HUES6 (cell line): Measurements from ENCODE around the gene PPDPF.

Source experiments
- H3K27ac ChIP-seq: 2 replicates; pipeline ENCODE4 v1.7.0; 2013; ENCODE audit warnings: low read depth, mild to moderate bottlenecking, low read length, inconsistent platforms
- H3K27me3 ChIP-seq: 2 replicates; pipeline ENCODE4 v1.6.1; 2013; ENCODE audit warnings: low read length; ENCODE audit not compliant: control insufficient read depth, insufficient read depth
- H3K36me3 ChIP-seq: 2 replicates; pipeline ENCODE4 v1.6.1; 2013; ENCODE audit warnings: low read length; ENCODE audit not compliant: control insufficient read depth, insufficient read depth
- H3K4me1 ChIP-seq: 2 replicates; pipeline ENCODE4 v1.6.1; 2013; ENCODE audit warnings: low read length; ENCODE audit not compliant: control insufficient read depth, insufficient read depth
- H3K4me3 ChIP-seq: 2 replicates; pipeline ENCODE4 v1.5.1; 2013; ENCODE audit warnings: low read depth, low read length
- H3K9ac ChIP-seq: one replicate; pipeline ENCODE4 v1.6.1; 2013; ENCODE audit warnings: mild to moderate bottlenecking, low read length
- H3K9me3 ChIP-seq: 2 replicates; pipeline ENCODE4 v1.6.1; 2013; ENCODE audit warnings: low read depth, low read length; ENCODE audit not compliant: control insufficient read depth, insufficient read depth

PPDPF gene

DNA sequence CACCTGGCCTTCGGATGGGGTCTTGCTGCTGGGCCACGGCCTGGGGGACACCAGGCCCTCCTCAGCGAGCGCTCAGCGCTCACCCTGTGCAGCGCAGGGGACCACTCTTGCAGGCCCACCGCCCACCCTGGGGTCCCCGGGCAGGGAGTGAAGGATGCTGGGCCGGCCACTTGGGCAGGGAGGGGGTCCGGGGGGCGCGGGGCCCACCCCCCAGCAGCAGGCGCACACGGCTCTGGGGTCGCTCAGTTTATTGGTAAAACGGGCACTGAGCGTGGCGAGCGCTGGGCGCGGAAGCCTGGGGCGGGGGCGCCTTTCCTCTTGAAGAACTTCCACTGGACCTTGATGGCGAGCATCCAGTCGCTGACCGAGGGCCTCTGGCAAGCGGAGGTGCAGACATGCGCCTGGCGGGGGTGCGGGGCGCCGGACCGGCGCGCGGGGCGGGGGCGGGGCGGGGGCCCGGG, 32.8 kb upstream of the PPDPF start:
- Histone ChIP-seq H3K9ac (no peak overlapping the region), H3K27ac (no peak overlapping the region), H3K9me3 (no peaks in the 10 kb centered on the region; the same call in 1 of the 2 replicates), H3K4me3 (peak overlapping the region; percentile 46; the same call in 1 of the 2 replicates), H3K4me1 (peaks cover 6% of the 10 kb centered on the region), H3K27me3 (peaks cover 60% of the 10 kb centered on the region), H3K36me3 (no peaks in the 10 kb centered on the region; the same call in 1 of the 2 replicates)

- Histone ChIP-seq H3K9ac (no peak overlapping the region), H3K9me3 (no peaks in the 10 kb centered on the region; the same call in 1 of the 2 replicates), H3K4me1 (peaks cover 6% of the 10 kb centered on the region), H3K27ac (no peak overlapping the region), H3K27me3 (peaks cover 65% of the 10 kb centered on the region), H3K4me3 (peak overlapping the region; percentile 46), H3K36me3 (no peaks in the 10 kb centered on the region; the same call in 1 of the 2 replicates)
Observed at GRCh38 chr20:63488315-63489251, 32.0 kb upstream of the PPDPF start.

- Histone ChIP-seq H3K9me3 (no peaks in the 10 kb centered on the region; the same call in 1 of the 2 replicates), H3K4me1 (peaks cover 6% of the 10 kb centered on the region), H3K27ac (no peak overlapping the region), H3K9ac (no peak overlapping the region), H3K36me3 (no peaks in the 10 kb centered on the region; the same call in 1 of the 2 replicates), H3K27me3 (peaks cover 69% of the 10 kb centered on the region), H3K4me3 (no peak overlapping the region)
Observed at GRCh38 chr20:63490416-63490815, 30.1 kb upstream of the PPDPF start.

DNA sequence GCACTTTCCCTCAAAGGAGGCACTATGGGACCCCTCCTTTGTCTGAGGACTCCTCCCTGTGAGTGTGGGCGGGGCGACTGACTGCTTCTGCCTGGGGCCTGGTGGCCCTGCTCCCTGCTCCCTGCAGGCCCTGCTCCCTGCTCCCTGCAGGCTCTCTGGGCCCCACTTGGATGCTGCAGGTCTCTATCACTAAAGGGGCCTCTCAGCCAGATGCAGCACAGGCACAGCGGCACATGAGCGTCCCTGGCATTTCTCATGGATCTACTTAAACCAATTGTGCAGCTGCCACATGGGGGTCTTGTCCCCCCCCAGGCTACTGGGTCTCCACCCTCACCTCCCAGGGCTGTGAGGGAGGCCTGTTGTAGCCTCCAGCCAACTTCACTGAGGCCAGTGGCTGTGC, 29.5 kb upstream of the PPDPF start:
- H3K9ac ChIP-seq, result no peak overlapping the region
- H3K27ac ChIP-seq, result no peak overlapping the region
- peaks cover 6% of the 10 kb centered on the region for H3K4me1 ChIP-seq
- H3K9me3 ChIP-seq, result no peaks in the 10 kb centered on the region; the same call in 1 of the 2 replicates
- no peaks in the 10 kb centered on the region; the same call in 1 of the 2 replicates for H3K36me3 ChIP-seq
- no peak overlapping the region for H3K4me3 ChIP-seq
- H3K27me3 ChIP-seq, result peaks cover 71% of the 10 kb centered on the region

GRCh38 chr20:63491635-63492230, 28.8 kb upstream of the PPDPF start:
- Histone ChIP-seq H3K36me3 (no peaks in the 10 kb centered on the region; the same call in 1 of the 2 replicates), H3K9me3 (no peaks in the 10 kb centered on the region), H3K9ac (no peak overlapping the region), H3K4me3 (no peak overlapping the region), H3K27ac (no peak overlapping the region), H3K4me1 (peaks cover 12% of the 10 kb centered on the region), H3K27me3 (peaks cover 74% of the 10 kb centered on the region)

DNA sequence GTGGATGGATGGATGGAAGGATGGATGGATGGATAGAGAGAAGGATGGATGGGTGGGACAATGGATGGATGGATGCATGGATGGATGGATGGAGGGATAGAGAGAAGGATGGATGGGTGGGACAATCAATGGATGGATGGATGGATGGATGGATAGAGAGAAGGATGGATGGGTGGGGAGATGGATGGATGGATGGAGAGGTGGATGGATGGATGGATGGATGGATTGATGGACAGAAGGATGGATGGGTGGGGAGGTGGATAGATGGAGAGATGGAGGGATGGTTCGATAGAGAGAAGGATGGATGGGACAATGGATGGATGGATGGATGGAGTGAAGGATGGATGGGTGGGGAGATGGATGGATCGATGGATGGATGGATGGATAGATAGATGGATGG, 28.0 kb upstream of the PPDPF start:
- Histone ChIP-seq H3K27me3 (peaks cover 76% of the 10 kb centered on the region), H3K27ac (no peak overlapping the region), H3K9me3 (no peaks in the 10 kb centered on the region), H3K4me3 (no peak overlapping the region), H3K9ac (no peak overlapping the region), H3K4me1 (peaks cover 17% of the 10 kb centered on the region), H3K36me3 (no peaks in the 10 kb centered on the region; the same call in 1 of the 2 replicates)

DNA sequence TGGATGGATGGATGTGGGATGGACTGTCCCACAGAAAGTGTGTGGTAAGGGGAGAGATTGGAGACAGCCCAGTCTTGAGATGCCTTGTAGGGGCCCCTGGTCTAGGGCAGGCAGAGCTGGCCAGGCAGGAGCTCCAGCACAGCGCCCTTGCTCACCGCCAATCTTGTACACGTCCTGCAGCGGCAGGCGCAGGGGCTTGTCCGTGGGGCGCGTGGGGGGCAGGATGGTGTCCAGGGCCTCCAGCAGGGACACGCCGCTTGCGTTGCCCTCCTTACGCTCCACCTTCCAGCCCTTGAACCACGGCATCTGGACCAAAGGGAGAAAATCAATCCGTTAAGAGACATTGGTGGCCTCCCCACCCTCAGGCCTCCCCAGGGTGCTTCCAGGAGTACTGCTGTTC, 27.6 kb upstream of the PPDPF start:
- no peaks in the 10 kb centered on the region; the same call in 1 of the 2 replicates for H3K36me3 ChIP-seq
- H3K4me3 ChIP-seq, result no peak overlapping the region
- no peaks in the 10 kb centered on the region for H3K9me3 ChIP-seq
- H3K27ac ChIP-seq, result no peak overlapping the region
- peaks cover 22% of the 10 kb centered on the region for H3K4me1 ChIP-seq
- peaks cover 76% of the 10 kb centered on the region for H3K27me3 ChIP-seq
- no peak overlapping the region for H3K9ac ChIP-seq

- Histone ChIP-seq H3K36me3 (no peaks in the 10 kb centered on the region; the same call in 1 of the 2 replicates), H3K27ac (no peak overlapping the region), H3K4me1 (peaks cover 23% of the 10 kb centered on the region), H3K9me3 (no peaks in the 10 kb centered on the region), H3K4me3 (no peak overlapping the region), H3K27me3 (peaks cover 79% of the 10 kb centered on the region), H3K9ac (no peak overlapping the region)
Observed at GRCh38 chr20:63493563-63494020, 27.0 kb upstream of the PPDPF start.

DNA sequence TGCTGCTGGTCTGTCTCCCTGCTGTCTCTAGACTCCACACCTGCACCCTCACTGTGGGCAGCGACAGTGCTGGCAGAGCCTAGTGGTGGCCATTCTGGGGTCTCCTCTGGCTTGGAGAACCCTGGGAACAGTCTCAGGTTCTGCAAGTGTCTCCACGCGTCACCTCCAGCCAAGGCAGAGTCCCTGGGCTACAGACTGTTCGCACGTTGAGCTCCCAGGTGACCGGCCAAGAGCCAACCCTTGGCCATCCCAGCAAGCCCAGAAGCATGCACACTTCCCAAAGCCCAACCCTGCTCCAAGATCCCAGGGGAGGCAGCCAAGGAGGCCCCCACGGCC, 26.5 kb upstream of the PPDPF start:
- Histone ChIP-seq H3K27me3 (peaks cover 75% of the 10 kb centered on the region), H3K36me3 (no peaks in the 10 kb centered on the region; the same call in 1 of the 2 replicates), H3K9ac (no peak overlapping the region), H3K27ac (no peak overlapping the region), H3K4me3 (no peak overlapping the region), H3K9me3 (no peaks in the 10 kb centered on the region), H3K4me1 (peaks cover 19% of the 10 kb centered on the region)

DNA sequence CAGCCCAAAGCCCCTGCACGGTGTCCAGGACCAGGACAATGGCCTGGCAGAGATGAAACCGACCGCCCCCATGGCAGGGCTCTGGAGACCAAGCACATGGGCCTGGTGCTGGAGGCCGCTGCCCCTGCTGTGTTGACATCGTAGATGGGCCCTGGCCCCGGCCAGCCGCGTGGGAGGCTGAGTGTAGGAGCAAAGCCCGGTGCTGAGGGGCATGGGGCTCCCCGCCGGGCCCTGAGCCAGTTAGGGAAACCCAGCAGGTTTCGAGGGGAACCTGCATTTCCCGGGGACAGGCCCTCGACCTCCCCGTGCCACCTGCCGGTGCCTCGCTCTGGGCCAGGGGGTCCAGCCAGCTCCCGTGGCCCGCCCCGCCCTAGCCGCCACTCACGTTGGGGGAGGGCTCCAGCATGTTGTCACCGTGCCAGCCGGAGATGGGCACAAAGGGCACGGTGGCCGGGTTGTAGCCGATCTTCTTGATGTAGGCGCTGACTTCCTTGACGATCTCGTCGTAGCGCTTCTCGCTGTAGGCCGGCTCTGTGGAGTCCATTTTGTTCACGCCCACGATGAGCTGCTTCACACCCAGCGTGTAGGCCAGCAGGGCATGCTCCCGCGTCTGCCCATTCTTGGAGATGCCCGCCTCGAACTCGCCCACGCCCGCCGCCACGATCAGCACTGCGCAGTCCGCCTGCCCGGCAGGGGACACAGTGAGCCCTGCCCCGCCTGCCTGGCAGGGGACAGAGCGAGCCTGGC, 26.0 kb upstream of the PPDPF start:
- H3K4me1 ChIP-seq, result peaks cover 22% of the 10 kb centered on the region
- H3K9ac ChIP-seq, result no peak overlapping the region
- peaks cover 74% of the 10 kb centered on the region for H3K27me3 ChIP-seq
- H3K36me3 ChIP-seq, result no peaks in the 10 kb centered on the region; the same call in 1 of the 2 replicates
- H3K27ac ChIP-seq, result no peak overlapping the region
- H3K4me3 ChIP-seq, result no peak overlapping the region
- H3K9me3 ChIP-seq, result no peaks in the 10 kb centered on the region
